PC-9 (cell line): ENCODE data around the gene CDK11B.

ENCODE experiments used
- CTCF ChIP-seq: fragments of 200-600 bp; sonication (generic); conservative IDR thresholded peaks from 2 replicates; pipeline ENCODE4 v1.6.1; 2017; ENCODE audit warnings: mixed run types, antibody characterized with exemption, mild to moderate bottlenecking, moderate library complexity
- EZH2 ChIP-seq: fragments of 200-600 bp; sonication (generic); IDR thresholded peaks from 2 replicates; pipeline ENCODE4 v1.8.0; 2017; ENCODE audit warnings: antibody characterized with exemption, low read depth

- TF ChIP-seq CTCF (no peak), EZH2 (no peak)
Measured at GRCh38 chr1:1687846-1688245, 29.0 kb upstream of the CDK11B start.
